Uterus (tissue), 2 donors: ENCODE data around the gene LYPD6B.

Source experiments
- CTCF ChIP-seq, 4 experiments: fragments of 200-600 bp in 2 of 4; fragments of 450-650 bp in 2 of 4; sonication (generic) in 2 of 4; IDR thresholded peaks; one replicate each; pipeline ENCODE4 v1.5.1; 2016 to 2019; ENCODE audit warnings: antibody characterized with exemption in 4 of 4, mild to moderate bottlenecking in 2 of 4, moderate library complexity in 1 of 4
- POLR2A ChIP-seq, 2 donors: fragments of 450-650 bp; IDR thresholded peaks; one replicate each; pipeline ENCODE4 v1.6.1; 2016; ENCODE audit warnings: antibody characterized with exemption in 2 of 2, mild to moderate bottlenecking in 1 of 2, moderate library complexity in 1 of 2

DNA sequence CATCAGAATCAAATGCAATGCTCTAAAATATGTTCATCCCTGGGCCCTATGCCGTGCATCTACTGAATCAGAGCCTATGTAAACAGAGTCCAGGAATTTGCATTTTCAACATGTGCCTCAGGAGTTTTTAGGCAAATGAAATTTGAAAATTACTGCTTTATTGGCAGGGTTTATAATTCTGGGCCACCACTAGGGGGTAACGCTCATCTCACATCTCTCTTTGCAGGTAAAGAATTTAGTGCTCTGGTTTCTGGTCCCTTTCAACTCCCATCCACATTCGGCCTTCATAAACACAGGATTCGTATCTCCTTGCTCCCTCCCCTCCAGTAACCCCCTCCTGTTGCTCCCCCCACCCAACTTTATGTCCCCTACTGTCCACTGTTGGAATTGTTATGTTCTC lies 49.3 kb downstream of the LYPD6B start:
- no peak for TF ChIP-seq CTCF (IDR thresholded peaks at IDR 0.05)
- no peak for TF ChIP-seq POLR2A (IDR thresholded peaks at IDR 0.05)
